ENCODE measurements around the gene AOPEP. TPM values are rescaled to one million over a fixed set of nuclear protein-coding genes. Genes with fewer than 3 reads are reported as not detected.
A peak's percentile ranks its signal among the peaks of the same experiment; 100 is the strongest.

Gene AOPEP
- total RNA-seq, 1 donor from 2014 or later: 22.1 TPM

DNA sequence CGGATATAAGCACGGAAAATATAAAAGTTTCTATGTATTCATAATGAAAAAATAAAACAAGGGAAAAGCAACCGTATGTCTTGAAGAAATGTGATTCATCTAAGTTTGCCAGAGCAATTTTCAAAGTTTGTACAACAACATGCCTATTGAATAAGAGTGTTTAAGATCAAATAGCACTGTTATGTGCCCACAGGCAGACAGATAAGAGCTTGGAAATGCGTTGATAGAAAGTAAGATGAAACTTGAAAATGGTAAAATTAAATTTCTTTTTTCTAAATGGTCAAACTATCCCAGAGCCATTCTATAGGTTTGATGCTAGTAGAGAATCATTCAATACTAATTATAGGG is 401.7 kb downstream of the AOPEP start:
- peaks cover 6% of the 10 kb centered on the region for H3K4me1 Mint-ChIP-seq (ENCODE audit: unreplicated experiment)
- no peak for DNase-seq (ENCODE audit: low spot score)
- H3K27ac Mint-ChIP-seq (ENCODE audit: unreplicated experiment): no peak overlapping the region
- no peaks in the 10 kb centered on the region for H3K36me3 Mint-ChIP-seq (ENCODE audit: low read depth, unreplicated experiment)
- H3K27me3 Mint-ChIP-seq (ENCODE audit: unreplicated experiment): peaks cover 2% of the 10 kb centered on the region
- TF ChIP-seq, protein P1, sequence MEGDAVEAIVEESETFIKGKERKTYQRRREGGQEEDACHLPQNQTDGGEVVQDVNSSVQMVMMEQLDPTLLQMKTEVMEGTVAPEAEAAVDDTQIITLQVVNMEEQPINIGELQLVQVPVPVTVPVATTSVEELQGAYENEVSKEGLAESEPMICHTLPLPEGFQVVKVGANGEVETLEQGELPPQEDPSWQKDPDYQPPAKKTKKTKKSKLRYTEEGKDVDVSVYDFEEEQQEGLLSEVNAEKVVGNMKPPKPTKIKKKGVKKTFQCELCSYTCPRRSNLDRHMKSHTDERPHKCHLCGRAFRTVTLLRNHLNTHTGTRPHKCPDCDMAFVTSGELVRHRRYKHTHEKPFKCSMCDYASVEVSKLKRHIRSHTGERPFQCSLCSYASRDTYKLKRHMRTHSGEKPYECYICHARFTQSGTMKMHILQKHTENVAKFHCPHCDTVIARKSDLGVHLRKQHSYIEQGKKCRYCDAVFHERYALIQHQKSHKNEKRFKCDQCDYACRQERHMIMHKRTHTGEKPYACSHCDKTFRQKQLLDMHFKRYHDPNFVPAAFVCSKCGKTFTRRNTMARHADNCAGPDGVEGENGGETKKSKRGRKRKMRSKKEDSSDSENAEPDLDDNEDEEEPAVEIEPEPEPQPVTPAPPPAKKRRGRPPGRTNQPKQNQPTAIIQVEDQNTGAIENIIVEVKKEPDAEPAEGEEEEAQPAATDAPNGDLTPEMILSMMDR (IDR thresholded peaks at IDR 0.05; ENCODE audit: unreplicated experiment): no peak
- H3K4me3 Mint-ChIP-seq (ENCODE audit: unreplicated experiment): no peak overlapping the region
- H3K9me3 Mint-ChIP-seq (ENCODE audit: unreplicated experiment): no peaks in the 10 kb centered on the region

DNA sequence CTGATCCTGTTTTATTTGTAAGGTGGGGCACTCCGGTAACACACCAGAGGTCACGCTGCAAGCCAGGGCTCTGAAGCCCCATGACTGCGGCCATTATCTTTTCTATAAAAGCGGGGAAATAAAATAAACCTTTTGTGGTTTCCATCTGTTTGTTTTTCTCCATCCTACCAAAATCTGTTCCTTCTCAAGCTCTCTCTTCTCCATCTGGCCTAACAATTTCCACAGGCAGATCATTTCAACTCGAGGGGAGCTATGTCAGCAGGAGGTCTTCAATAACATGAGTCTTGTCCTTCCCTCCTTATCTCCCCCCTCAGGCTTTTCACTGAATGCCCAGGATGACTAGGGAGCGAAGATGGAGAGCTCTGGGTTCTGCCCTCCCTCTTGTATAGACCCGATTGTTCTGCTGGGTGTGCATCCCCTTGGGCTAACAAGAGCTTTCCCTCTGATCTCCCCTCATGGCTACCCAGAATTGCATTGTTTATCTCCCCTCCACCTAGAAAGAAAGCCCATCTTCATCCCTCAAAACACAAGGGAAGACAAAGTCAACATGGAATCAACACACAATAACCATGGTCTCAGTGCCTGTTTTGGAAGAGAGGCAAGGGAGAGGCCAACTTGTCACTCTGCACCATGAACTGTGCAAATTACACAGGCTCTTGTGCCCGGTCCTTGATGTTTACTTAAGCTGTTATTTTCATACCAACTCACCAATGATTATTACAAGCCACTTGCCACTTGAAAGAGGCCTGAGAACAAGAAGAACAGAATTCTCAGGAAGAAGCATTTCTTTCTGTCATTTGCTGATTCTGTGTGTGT is 403.2 kb downstream of the AOPEP start:
- H3K4me1 Mint-ChIP-seq (ENCODE audit: unreplicated experiment): peaks cover 13% of the 10 kb centered on the region
- no peaks in the 10 kb centered on the region for H3K36me3 Mint-ChIP-seq (ENCODE audit: low read depth, unreplicated experiment)
- no peak for DNase-seq (ENCODE audit: low spot score)
- peaks cover 2% of the 10 kb centered on the region for H3K27me3 Mint-ChIP-seq (ENCODE audit: unreplicated experiment)
- no peak overlapping the region for H3K27ac Mint-ChIP-seq (ENCODE audit: unreplicated experiment)
- H3K9me3 Mint-ChIP-seq (ENCODE audit: unreplicated experiment): no peaks in the 10 kb centered on the region
- TF ChIP-seq, protein P1 (IDR thresholded peaks at IDR 0.05; ENCODE audit: unreplicated experiment): no peak
- no peak overlapping the region for H3K4me3 Mint-ChIP-seq (ENCODE audit: unreplicated experiment)

DNA sequence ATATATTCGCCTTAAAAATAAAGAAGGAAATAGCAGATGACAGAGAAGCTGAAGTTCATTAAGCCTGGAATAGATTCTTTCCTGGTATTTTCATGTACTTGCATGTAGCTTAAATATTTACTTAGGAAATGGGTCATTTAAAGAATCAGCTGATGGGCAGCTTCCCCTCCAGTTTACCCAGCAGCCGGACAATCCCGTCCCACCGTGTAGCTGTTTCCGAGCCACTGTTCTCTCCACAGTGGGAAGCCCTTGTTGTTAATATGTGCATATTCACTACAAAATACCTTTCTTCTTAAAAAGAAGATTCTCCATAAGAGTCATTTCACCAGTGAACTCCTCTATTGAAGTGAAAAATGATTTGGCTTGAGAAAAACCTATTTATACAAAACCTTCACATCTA is 404.0 kb downstream of the AOPEP start:
- Mint-ChIP-seq H3K4me1 (ENCODE audit: unreplicated experiment) (peaks cover 16% of the 10 kb centered on the region), H3K27me3 (ENCODE audit: unreplicated experiment) (peaks cover 2% of the 10 kb centered on the region), H3K27ac (ENCODE audit: unreplicated experiment) (no peak overlapping the region), H3K9me3 (ENCODE audit: unreplicated experiment) (no peaks in the 10 kb centered on the region), H3K4me3 (ENCODE audit: unreplicated experiment) (no peak overlapping the region), H3K36me3 (ENCODE audit: low read depth, unreplicated experiment) (no peaks in the 10 kb centered on the region)
- DNase-seq (ENCODE audit: low spot score): no peak
- TF ChIP-seq, protein P1 (IDR thresholded peaks at IDR 0.05; ENCODE audit: unreplicated experiment): no peak

DNA sequence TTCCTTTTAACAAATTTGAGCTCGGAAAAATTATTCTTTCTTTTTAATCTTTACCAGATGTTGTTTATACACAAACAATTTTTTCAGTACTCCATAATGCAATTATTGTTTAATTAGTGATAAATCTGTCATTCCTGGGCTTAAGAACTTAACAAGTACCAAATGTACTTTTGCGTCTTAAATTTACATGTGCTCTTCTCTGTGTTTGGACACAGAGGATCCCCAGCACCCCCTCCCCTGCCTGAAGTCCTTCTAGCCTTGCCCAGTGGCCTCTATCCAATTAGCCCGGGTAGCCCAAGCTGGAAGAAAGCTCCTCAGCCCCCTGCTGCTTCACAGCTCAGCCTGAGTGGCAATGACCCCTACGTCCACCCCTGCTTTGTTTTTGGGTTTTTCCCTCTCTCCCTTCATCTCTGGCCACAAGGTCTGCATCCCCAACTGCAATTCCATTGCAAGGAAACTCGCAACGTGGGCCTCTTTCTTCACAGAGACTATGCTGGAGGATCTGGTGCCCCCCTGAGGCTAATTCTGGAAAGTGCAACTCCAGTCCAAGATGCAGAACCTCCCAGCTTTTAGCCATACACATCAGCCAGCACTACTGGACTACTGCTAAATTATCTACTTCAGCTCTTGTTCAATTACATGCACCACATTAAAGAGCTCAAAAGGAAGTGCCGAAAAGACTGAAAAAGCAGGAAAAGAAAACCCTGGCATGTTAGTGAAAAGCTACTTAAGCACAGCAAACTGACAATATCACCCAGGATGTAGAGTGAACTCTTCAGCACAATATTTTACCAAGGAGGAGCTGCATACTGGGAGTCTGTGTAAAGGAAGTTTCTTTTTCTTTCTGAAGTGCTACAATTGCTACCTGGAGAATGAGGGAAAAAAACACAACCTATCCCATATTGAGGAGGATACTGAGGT is 404.8 kb downstream of the AOPEP start:
- H3K9me3 Mint-ChIP-seq (ENCODE audit: unreplicated experiment): no peaks in the 10 kb centered on the region
- H3K27me3 Mint-ChIP-seq (ENCODE audit: unreplicated experiment): peaks cover 2% of the 10 kb centered on the region
- peaks cover 16% of the 10 kb centered on the region for H3K4me1 Mint-ChIP-seq (ENCODE audit: unreplicated experiment)
- H3K36me3 Mint-ChIP-seq (ENCODE audit: low read depth, unreplicated experiment): no peaks in the 10 kb centered on the region
- TF ChIP-seq, protein P1 (IDR thresholded peaks at IDR 0.05; ENCODE audit: unreplicated experiment): peak; percentile 81
- no peak overlapping the region for H3K27ac Mint-ChIP-seq (ENCODE audit: unreplicated experiment)
- no peak overlapping the region for H3K4me3 Mint-ChIP-seq (ENCODE audit: unreplicated experiment)
- DNase-seq (ENCODE audit: low spot score): peak; percentile 79
